ENCODE data around the gene ITGB2. TPM values are rescaled to one million over a fixed set of nuclear protein-coding genes. Genes with fewer than 3 reads are reported as not detected.

The ITGB2 gene
- total RNA-seq, 2 experiments from 2014 or later: 439 to 500 TPM

DNA sequence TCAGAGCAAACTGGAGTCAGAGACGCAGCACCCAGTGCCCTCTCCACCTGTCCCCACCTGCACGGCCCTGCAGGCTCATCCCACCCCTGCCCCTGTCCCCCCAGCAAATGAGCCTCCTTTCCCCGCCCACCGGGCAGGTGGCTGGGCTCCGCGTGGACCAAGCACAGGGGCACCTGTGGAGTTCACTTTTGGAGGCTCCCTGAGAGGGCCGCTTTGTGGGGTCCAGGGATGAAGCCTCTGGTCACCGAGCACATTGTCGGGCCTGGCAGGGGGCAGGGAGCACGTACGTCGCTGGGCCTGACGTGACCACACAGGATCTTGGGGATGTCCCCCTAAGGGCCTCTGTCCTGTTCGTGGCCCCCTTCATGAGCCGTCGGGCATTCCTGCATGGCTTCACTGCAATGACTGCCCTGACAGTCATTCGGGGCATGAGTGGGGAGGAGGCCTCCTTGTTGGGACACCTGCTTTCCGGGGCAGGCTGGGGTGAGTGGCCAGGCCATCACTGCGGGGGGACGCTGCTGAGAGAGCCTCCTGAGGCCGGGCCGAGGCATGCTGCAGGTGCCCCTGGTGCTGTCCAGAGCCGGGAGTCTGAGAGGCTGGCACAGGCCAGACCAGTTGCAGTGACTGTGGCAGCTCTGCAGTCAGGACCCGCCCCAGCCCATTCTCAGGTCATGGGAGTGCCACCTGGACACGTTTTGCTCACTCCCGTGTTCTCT is 38.8 kb upstream of the ITGB2 start:
- no peak for DNase-seq
- POLR2A ChIA-PET: no interaction called here
- peaks cover 23% of the 10 kb centered on the region for H3K36me3 Mint-ChIP-seq (ENCODE audit: low read depth)
- no peak overlapping the region for H3K4me3 Mint-ChIP-seq
- CTCF ChIA-PET: interaction anchor here (1.3 kb wide), 1 partner anchor 10 kb away, joined by 3 read pairs; no protein-coding TSS in a partner anchor
- H3K4me1 Mint-ChIP-seq: peaks cover 13% of the 10 kb centered on the region
- H3K27ac Mint-ChIP-seq: no peak overlapping the region
- no peaks in the 10 kb centered on the region for H3K27me3 Mint-ChIP-seq
- H3K9me3 Mint-ChIP-seq: no peaks in the 10 kb centered on the region

DNA sequence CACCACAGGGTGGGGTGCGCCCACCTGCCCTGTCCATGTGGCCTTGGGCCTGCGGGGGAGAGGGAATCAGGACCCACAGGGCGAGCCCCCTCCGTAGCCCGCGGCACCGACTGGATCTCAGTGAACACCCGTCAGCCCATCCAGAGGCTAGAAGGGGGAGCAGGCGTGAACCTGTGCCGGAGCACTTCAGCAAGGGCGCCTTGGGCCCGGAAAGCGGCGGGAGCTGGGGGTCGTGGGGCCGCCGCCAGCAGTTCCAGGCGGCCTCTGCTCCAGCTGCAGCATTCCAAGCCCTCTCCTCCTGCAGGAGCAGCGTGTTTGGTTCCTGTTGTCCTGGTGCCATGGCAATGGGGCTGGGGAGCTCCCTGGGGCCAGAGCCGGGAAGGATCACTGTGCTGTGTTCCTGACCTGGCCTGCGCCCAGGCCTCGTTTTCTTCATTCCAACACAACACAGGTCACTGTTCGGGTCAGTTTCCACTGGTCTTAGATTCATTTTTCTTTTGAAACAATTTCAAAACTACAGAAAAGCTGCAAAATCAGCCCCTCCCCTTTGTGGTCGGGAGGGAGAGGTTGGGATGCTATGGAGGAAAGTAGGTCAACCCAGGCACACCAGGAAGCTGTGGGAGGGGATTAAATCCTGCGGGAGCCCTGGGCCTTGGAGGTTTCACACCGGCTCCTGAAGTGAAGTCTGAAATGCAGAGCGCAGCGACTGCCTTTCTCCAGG is 37.9 kb upstream of the ITGB2 start:
- Mint-ChIP-seq H3K27ac (no peak overlapping the region), H3K4me3 (no peak overlapping the region), H3K27me3 (no peaks in the 10 kb centered on the region), H3K36me3 (ENCODE audit: low read depth) (peaks cover 21% of the 10 kb centered on the region), H3K9me3 (no peaks in the 10 kb centered on the region), H3K4me1 (peaks cover 7% of the 10 kb centered on the region)
- DNase-seq: no peak
- CTCF ChIA-PET: interaction anchor here (1.1 to 1.4 kb wide), 4 partner anchors 9 to 19 kb away, joined by 3 read pairs; partner anchors contain the start of gene SLX9
- POLR2A ChIA-PET: no interaction called here

- ChIA-PET CTCF (interaction anchor here (1.1 to 1.4 kb wide), 4 partner anchors 8 to 18 kb away, joined by 3 read pairs; partner anchors contain the start of gene SLX9), POLR2A (no interaction called here)
- peaks cover 3% of the 10 kb centered on the region for H3K4me1 Mint-ChIP-seq
- H3K9me3 Mint-ChIP-seq: no peaks in the 10 kb centered on the region
- H3K4me3 Mint-ChIP-seq: no peak overlapping the region
- H3K27ac Mint-ChIP-seq: no peak overlapping the region
- DNase-seq: no peak
- H3K27me3 Mint-ChIP-seq: no peaks in the 10 kb centered on the region
- H3K36me3 Mint-ChIP-seq (ENCODE audit: low read depth): peaks cover 18% of the 10 kb centered on the region
These were observed 37.3 kb upstream of the ITGB2 start for GRCh38 chr21:44957901-44958451.

- no peak for DNase-seq
- H3K4me1 Mint-ChIP-seq: peaks cover 3% of the 10 kb centered on the region
- H3K36me3 Mint-ChIP-seq (ENCODE audit: low read depth): peaks cover 15% of the 10 kb centered on the region
- no peaks in the 10 kb centered on the region for H3K27me3 Mint-ChIP-seq
- H3K9me3 Mint-ChIP-seq: no peaks in the 10 kb centered on the region
- no peak overlapping the region for H3K4me3 Mint-ChIP-seq
- ChIA-PET POLR2A (no interaction called here), CTCF (interaction anchor here (1.0 to 1.4 kb wide), 3 partner anchors 9 to 171 kb away, joined by 3 read pairs; no protein-coding TSS in a partner anchor)
- no peak overlapping the region for H3K27ac Mint-ChIP-seq
These were observed 36.5 kb upstream of the ITGB2 start for GRCh38 chr21:44957047-44957831.

DNA sequence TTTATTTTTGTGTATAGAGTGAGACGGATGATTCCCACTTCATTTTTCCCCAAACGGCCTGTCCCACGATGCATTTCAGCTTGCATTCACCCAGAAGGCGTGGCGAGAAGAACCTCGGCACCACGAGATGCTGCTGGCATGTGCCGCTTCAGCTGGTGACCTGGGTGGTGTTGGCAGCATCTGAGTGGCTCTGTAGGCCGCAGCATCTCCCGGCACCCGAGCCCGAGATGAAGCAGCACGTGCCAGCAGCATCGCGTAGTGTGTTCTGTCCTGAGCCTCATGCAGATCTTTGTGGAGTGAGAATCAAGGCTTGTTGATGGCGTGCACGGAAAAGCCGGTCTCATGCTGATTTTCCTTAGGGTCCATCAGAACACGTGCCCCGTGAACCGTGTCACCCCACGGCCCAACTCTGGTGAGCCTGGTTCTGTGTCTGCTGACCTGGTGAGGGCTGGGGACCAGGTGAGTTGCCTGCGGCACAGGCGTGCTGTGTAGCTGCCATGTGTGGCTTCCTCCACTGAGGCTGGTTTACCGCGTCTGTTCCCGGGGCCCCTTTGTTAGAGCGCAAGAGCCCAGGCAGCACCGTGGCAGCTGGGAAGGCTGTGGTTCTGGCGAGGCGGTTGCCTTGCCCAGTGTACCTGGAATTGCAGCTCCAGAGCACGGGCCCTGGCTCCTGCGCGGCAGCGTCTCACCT is 35.8 kb upstream of the ITGB2 start:
- Mint-ChIP-seq H3K9me3 (no peaks in the 10 kb centered on the region), H3K4me1 (peaks cover 3% of the 10 kb centered on the region), H3K27me3 (no peaks in the 10 kb centered on the region), H3K4me3 (no peak overlapping the region), H3K27ac (no peak overlapping the region), H3K36me3 (ENCODE audit: low read depth) (peaks cover 11% of the 10 kb centered on the region)
- DNase-seq: no peak
- POLR2A ChIA-PET: no interaction called here
- CTCF ChIA-PET: interaction anchor here (0.7 to 1.0 kb wide), 2 partner anchors 29 to 172 kb away, joined by 3 read pairs; no protein-coding TSS in a partner anchor

- ChIA-PET CTCF (interaction anchor here (0.7 to 1.1 kb wide), 3 partner anchors 9 to 182 kb away, joined by 3 to 9 read pairs (median 3); no protein-coding TSS in a partner anchor), POLR2A (no interaction called here)
- H3K27ac Mint-ChIP-seq: no peak overlapping the region
- H3K27me3 Mint-ChIP-seq: no peaks in the 10 kb centered on the region
- H3K36me3 Mint-ChIP-seq (ENCODE audit: low read depth): peaks cover 7% of the 10 kb centered on the region
- H3K4me1 Mint-ChIP-seq: peaks cover 3% of the 10 kb centered on the region
- H3K9me3 Mint-ChIP-seq: no peaks in the 10 kb centered on the region
- no peak overlapping the region for H3K4me3 Mint-ChIP-seq
- no peak for DNase-seq
These were observed 35.1 kb upstream of the ITGB2 start for GRCh38 chr21:44955798-44956175.

DNA sequence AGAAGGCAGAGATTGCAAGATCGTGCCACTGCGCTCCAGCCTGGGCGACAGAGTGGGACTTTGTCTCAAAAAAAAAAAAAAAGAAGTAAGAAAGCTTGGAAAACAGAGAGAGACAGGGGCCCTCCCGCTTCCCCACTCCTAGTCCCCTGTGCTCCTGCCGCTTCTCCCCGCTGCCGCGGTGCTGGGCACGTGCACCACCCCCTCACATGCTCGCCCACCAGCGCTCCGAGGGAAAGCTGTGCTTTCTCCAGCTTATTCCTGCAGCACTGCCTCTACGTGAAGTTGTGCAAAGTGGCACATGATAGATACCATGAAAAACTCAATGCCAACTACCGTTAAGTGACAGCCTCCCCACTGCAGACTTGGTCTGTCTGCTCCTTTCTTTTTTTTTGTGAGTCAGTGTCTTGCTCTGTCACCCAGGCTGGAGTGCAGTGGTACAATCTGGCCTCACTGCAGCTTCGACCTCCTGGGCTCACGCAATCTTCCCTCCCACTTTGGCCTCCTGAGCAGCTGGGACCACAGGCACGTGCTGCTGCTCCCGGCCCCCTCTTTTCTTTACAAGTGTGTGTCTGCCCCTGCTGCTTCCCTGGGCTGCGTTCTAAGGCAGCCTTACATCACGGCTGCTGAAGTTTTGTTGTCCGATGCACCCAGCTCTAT is 34.6 kb upstream of the ITGB2 start:
- POLR2A ChIA-PET: no interaction called here
- peaks cover 3% of the 10 kb centered on the region for H3K4me1 Mint-ChIP-seq
- CTCF ChIA-PET: interaction anchor here (1.0 to 1.1 kb wide), 2 partner anchors 10 to 182 kb away, joined by 3 to 9 read pairs; no protein-coding TSS in a partner anchor

GRCh38 chr21:44954281-44954771 is 33.6 kb upstream of the ITGB2 start:
- CTCF ChIA-PET: interaction anchor here (0.6 kb wide), 1 partner anchor 8 kb away, joined by 3 read pairs; no protein-coding TSS in a partner anchor
- peaks cover 8% of the 10 kb centered on the region for H3K4me1 Mint-ChIP-seq
- H3K27ac Mint-ChIP-seq: no peak overlapping the region
- no peaks in the 10 kb centered on the region for H3K9me3 Mint-ChIP-seq
- no peak overlapping the region for H3K4me3 Mint-ChIP-seq
- POLR2A ChIA-PET: no interaction called here
- H3K36me3 Mint-ChIP-seq (ENCODE audit: low read depth): peaks cover 4% of the 10 kb centered on the region
- no peak for DNase-seq
- H3K27me3 Mint-ChIP-seq: no peaks in the 10 kb centered on the region

More for the DNA sequence above, 34.6 kb upstream of the ITGB2 start:
- no peaks in the 10 kb centered on the region for H3K9me3 Mint-ChIP-seq
- H3K27me3 Mint-ChIP-seq: no peaks in the 10 kb centered on the region
- H3K4me3 Mint-ChIP-seq: no peak overlapping the region
- H3K36me3 Mint-ChIP-seq (ENCODE audit: low read depth): peaks cover 5% of the 10 kb centered on the region
- no peak for DNase-seq
- no peak overlapping the region for H3K27ac Mint-ChIP-seq

- Mint-ChIP-seq H3K27ac (no peak overlapping the region), H3K9me3 (no peaks in the 10 kb centered on the region), H3K4me3 (no peak overlapping the region), H3K36me3 (ENCODE audit: low read depth) (peaks cover 4% of the 10 kb centered on the region), H3K4me1 (peaks cover 5% of the 10 kb centered on the region), H3K27me3 (no peaks in the 10 kb centered on the region)
- ChIA-PET CTCF (interaction anchor here (0.6 kb wide), 1 partner anchor 10 kb away, joined by 3 read pairs; no protein-coding TSS in a partner anchor), POLR2A (no interaction called here)
- DNase-seq: no peak
These were observed 32.9 kb upstream of the ITGB2 start for GRCh38 chr21:44953628-44954021.

DNA sequence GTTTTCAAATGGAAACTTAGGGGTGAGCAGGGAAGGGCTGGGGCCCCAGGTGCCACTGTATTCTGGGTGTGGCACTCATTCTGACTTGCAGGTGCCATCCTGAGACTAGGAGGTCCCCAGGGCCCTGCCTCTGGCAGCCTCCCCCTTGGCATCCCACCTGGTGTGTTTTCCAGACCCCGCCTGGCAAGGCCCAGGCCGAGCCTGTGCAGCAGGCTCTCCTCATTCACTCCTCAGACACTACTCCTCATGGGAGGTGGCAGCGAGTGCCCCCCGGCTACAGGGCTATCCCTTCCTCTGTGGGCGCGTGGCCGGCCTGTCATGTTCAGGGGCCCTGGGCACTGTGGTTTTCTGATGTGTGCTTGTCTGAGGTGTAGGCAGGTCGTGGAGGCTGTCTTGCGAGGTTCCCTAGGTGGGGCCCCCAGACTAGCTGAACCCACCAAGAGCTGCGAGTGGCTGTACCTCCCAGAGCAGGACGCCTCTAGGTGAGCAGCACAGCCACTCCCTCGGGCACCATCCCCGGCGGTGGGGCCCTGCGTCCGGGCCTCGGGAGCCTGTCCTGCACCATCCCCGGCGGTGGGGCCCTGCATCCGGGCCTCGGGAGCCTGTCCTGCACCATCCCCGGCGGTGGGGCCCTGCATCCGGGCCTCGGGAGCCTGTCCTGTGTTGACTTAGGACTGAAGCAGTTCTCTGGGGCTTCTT is 32.4 kb upstream of the ITGB2 start:
- no peak for DNase-seq
- Mint-ChIP-seq H3K4me3 (no peak overlapping the region), H3K27me3 (no peaks in the 10 kb centered on the region), H3K36me3 (ENCODE audit: low read depth) (peaks cover 4% of the 10 kb centered on the region), H3K9me3 (no peaks in the 10 kb centered on the region), H3K27ac (no peak overlapping the region), H3K4me1 (peaks cover 5% of the 10 kb centered on the region)
- ChIA-PET POLR2A (no interaction called here), CTCF (interaction anchor here (0.6 to 1.0 kb wide), 2 partner anchors 11 to 176 kb away, joined by 3 to 5 read pairs; no protein-coding TSS in a partner anchor)
